Right kidney (tissue), 1 donor: ENCODE results near the gene WDR91.
"Not testable (repeated sequence)": the region's sequence is repeated elsewhere in the genome, so short reads cannot be mapped to it uniquely, and the experiment has no call there.

Source experiments
- DNase-seq: peaks from one replicate; pipeline ENCODE4 v3.0.0-alpha.2; 2016

WDR91 gene

GRCh38 chr7:135179321-135179925 lies 31.9 kb downstream of the WDR91 start:
- DNase-seq = no peak

GRCh38 chr7:135178364-135178763 lies 33.0 kb downstream of the WDR91 start:
- DNase-seq = no peak

GRCh38 chr7:135177028-135177696 lies 34.2 kb downstream of the WDR91 start:
- no peak for DNase-seq

GRCh38 chr7:135175931-135176330 lies 35.4 kb downstream of the WDR91 start:
- DNase-seq = no peak

- no peak for DNase-seq
Observed at GRCh38 chr7:135174941-135175340, 36.4 kb downstream of the WDR91 start.

- DNase-seq = not testable (repeated sequence)
Observed at GRCh38 chr7:135173916-135174315, 37.4 kb downstream of the WDR91 start.

GRCh38 chr7:135171581-135172291 lies 39.6 kb downstream of the WDR91 start:
- DNase-seq = peak; percentile 62

GRCh38 chr7:135170998-135171481 lies 40.3 kb downstream of the WDR91 start:
- not testable (repeated sequence) for DNase-seq

- peak; percentile 96 for DNase-seq
Observed at GRCh38 chr7:135170274-135170997, 40.9 kb downstream of the WDR91 start, which contains the start of gene CYREN. CYREN (minus strand) TSS chr7:135170707; CDS start chr7:135168922, 1,785 bp downstream.

- peak; percentile 23 for DNase-seq
Observed at GRCh38 chr7:135169964-135170273, 41.4 kb downstream of the WDR91 start.

- no peak for DNase-seq
Observed at GRCh38 chr7:135169141-135169963, 42.0 kb downstream of the WDR91 start.

GRCh38 chr7:135168489-135169140 lies 42.7 kb downstream of the WDR91 start:
- no peak for DNase-seq

- no peak for DNase-seq
Observed at GRCh38 chr7:135168001-135168400, 43.3 kb downstream of the WDR91 start.

GRCh38 chr7:135167365-135167917 lies 43.9 kb downstream of the WDR91 start:
- no peak for DNase-seq

- DNase-seq = no peak
Observed at GRCh38 chr7:135166338-135166990, 44.9 kb downstream of the WDR91 start.

- no peak for DNase-seq
Observed at GRCh38 chr7:135165862-135166261, 45.5 kb downstream of the WDR91 start.

- no peak for DNase-seq
Observed at GRCh38 chr7:135164357-135165061, 46.8 kb downstream of the WDR91 start.

- DNase-seq = no peak
Observed at GRCh38 chr7:135162382-135163001, 48.8 kb downstream of the WDR91 start.

GRCh38 chr7:135161669-135162068 lies 49.7 kb downstream of the WDR91 start:
- DNase-seq = no peak
